OCI-LY7 (cell line): ENCODE data around the gene ADAMTS17.

Experiments used
- CTCF ChIP-seq: fragments of 200-600 bp; sonication (generic); conservative IDR thresholded peaks from 2 replicates; pipeline ENCODE4 v1.5.1; 2014; ENCODE audit warnings: mild to moderate bottlenecking, antibody characterized with exemption, low read length, moderate library complexity, mixed read lengths
- EZH2phosphoT487 ChIP-seq: fragments of 200-600 bp; sonication (generic); IDR thresholded peaks from 2 replicates; pipeline ENCODE4 v1.6.1; 2018; ENCODE audit warnings: low read depth, borderline replicate concordance, mild to moderate bottlenecking, mixed run types, antibody characterized with exemption, low read length, moderate library complexity, mixed read lengths

GRCh38 chr15:100348578-100348977 is 6.8 kb upstream of the ADAMTS17 start:
- TF ChIP-seq CTCF = no peak
- TF ChIP-seq EZH2phosphoT487 = no peak
